ENCODE results near the gene ATP5MC3.
"Not testable (repeated sequence)": the region's sequence is repeated elsewhere in the genome, so short reads cannot be mapped to it uniquely, and the experiment has no call there.

Gene ATP5MC3

GRCh38 chr2:175181104-175181876 is at the start of gene ATP5MC3:
ATP5MC3 (minus strand) TSS chr2:175181710; CDS start chr2:175181393, 317 bp downstream.
- DNase-seq = peak; percentile 85

GRCh38 chr2:175228601-175229000 is 47.1 kb upstream of the ATP5MC3 start:
- DNase-seq = not testable (repeated sequence)

- no peak for DNase-seq
Observed at GRCh38 chr2:175228179-175228578, 46.7 kb upstream of the ATP5MC3 start.

GRCh38 chr2:175227393-175227792 is 45.9 kb upstream of the ATP5MC3 start:
- no peak for DNase-seq

GRCh38 chr2:175220075-175220474 is 38.6 kb upstream of the ATP5MC3 start:
- DNase-seq = no peak

- no peak for DNase-seq
Observed at GRCh38 chr2:175218551-175218950, 37.0 kb upstream of the ATP5MC3 start.

GRCh38 chr2:175207741-175208438 is 26.4 kb upstream of the ATP5MC3 start:
- DNase-seq = no peak

GRCh38 chr2:175206866-175207265 is 25.4 kb upstream of the ATP5MC3 start:
- DNase-seq = no peak

GRCh38 chr2:175205523-175205922 is 24.0 kb upstream of the ATP5MC3 start:
- DNase-seq = no peak

GRCh38 chr2:175203621-175204496 is 22.3 kb upstream of the ATP5MC3 start:
- DNase-seq = no peak

- no peak for DNase-seq
Observed at GRCh38 chr2:175195012-175195411, 13.5 kb upstream of the ATP5MC3 start.

- no peak for DNase-seq
Observed at GRCh38 chr2:175188761-175189160, 7.3 kb upstream of the ATP5MC3 start.

- no peak for DNase-seq
Observed at GRCh38 chr2:175187378-175187777, 5.9 kb upstream of the ATP5MC3 start.

GRCh38 chr2:175183674-175184073 is 2.2 kb upstream of the ATP5MC3 start:
- no peak for DNase-seq

- no peak for DNase-seq
Observed at GRCh38 chr2:175181877-175182308, 383 bp upstream of the ATP5MC3 start.

GRCh38 chr2:175180701-175181103 is 808 bp downstream of the ATP5MC3 start:
- no peak for DNase-seq

- DNase-seq = no peak
Observed at GRCh38 chr2:175176624-175177023, 4.9 kb downstream of the ATP5MC3 start.

- no peak for DNase-seq
Observed at GRCh38 chr2:175175896-175176295, 5.6 kb downstream of the ATP5MC3 start.

GRCh38 chr2:175175320-175175719 is 6.2 kb downstream of the ATP5MC3 start:
- no peak for DNase-seq

- DNase-seq = no peak
Observed at GRCh38 chr2:175170659-175171304, 10.7 kb downstream of the ATP5MC3 start.

- no peak for DNase-seq
Observed at GRCh38 chr2:175169191-175169590, 12.3 kb downstream of the ATP5MC3 start.

- no peak for DNase-seq
Observed at GRCh38 chr2:175168564-175168945, 13.0 kb downstream of the ATP5MC3 start.

All from NCI-H1436 treated with DMSO at 0.1 percent for 48 hours (cell line).